ENCODE data around the gene TOMM40.
"Not testable (repeated sequence)": the region's sequence is repeated elsewhere in the genome, so short reads cannot be mapped to it uniquely, and the experiment has no call there.

Gene TOMM40

DNA sequence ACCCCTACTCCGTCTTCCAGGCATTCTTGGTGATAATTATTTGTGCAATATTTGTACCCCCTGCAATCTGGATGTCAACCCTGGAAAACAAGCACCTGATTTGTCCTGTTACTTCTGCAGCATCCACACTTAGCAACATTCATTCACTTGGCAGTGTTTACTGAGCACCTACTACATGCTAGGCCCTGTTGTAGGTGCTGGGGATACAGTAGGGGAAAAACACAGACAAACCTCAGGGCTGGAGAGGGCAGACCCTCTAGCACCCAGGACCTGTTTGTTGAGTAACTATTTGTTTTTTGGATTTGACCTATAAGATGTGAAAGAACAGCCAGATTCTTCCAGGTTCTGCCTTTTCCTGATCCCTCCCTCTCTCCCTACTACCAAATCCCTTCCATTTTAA is 35.4 kb upstream of the TOMM40 start:
- Histone ChIP-seq H3K4me3 (ENCODE audit: low read depth, low read length) (no peak overlapping the region), H3K27me3 (ENCODE audit: insufficient read depth, low read length) (no peaks in the 10 kb centered on the region), H3K79me2 (ENCODE audit: control insufficient read depth, insufficient read depth, low read length, unreplicated experiment) (peaks cover 11% of the 10 kb centered on the region), H3K36me3 (ENCODE audit: insufficient read depth, low read length) (no peaks in the 10 kb centered on the region), H3K4me1 (ENCODE audit: control insufficient read depth, insufficient read depth, low read length, unreplicated experiment) (no peaks in the 10 kb centered on the region), H3K27ac (ENCODE audit: low read depth, low read length) (no peak overlapping the region), H2AFZ (ENCODE audit: low read length, unreplicated experiment) (no peak overlapping the region)

DNA sequence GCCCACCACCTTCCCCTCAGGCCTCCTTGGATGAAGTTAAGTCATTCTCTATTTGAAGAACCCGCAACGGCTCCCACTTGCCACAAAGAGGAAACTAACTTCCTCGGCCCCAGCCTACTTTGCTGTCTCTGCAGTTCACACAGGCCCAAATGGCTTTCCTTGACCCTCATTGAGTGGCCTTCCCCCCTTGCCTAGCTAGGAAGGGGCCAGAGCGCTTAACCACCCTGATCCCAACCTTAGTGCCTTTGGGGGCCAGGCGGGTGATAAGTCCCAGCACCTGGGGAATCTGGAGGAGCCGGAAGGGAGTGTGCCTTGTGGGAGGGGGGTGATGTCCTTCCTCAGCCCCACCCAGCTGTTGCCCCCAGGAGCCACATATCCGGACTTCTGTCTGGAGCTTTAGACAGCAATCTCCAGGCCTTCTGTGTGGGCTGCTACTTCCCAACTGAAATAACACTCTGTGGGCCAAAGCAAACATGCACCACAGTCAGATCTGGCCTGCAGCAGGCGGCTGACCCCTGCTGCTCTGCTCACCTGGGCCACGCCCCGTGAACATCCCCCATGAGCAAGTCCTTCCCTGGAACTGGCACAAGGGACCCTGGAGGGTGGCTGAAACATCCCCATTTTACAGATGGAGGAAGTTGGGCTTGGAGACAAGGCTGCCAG is 34.5 kb upstream of the TOMM40 start:
- Histone ChIP-seq H3K79me2 (ENCODE audit: control insufficient read depth, insufficient read depth, low read length, unreplicated experiment) (peaks cover 9% of the 10 kb centered on the region), H3K27ac (ENCODE audit: low read depth, low read length) (no peak overlapping the region)

DNA sequence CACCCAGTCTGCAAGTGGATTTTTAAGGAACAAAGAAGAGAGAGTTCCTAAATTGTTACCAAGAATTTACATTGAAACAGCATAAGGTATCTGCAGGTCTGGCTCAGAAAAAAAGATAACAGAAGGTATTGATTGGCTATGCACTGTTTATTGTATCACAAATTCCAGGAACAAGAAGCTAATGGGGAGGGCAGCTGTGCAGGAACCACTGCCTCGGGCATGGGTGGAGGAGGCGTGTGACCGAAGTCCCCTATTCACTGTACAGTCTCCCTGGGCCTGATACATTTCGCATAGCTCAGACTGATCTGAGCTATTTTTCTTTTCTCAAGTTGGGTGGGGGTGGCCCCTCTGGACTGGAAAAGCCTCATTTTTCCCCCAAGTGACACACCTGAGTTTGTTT is 33.2 kb upstream of the TOMM40 start:
- peaks cover 9% of the 10 kb centered on the region for H3K79me2 ChIP-seq (ENCODE audit: control insufficient read depth, insufficient read depth, low read length, unreplicated experiment)
- H3K27ac ChIP-seq (ENCODE audit: low read depth, low read length): no peak overlapping the region

More for the DNA sequence above, 34.5 kb upstream of the TOMM40 start:
- Histone ChIP-seq H3K4me3 (ENCODE audit: low read depth, low read length) (no peak overlapping the region), H3K27me3 (ENCODE audit: insufficient read depth, low read length) (no peaks in the 10 kb centered on the region), H3K36me3 (ENCODE audit: insufficient read depth, low read length) (no peaks in the 10 kb centered on the region), H2AFZ (ENCODE audit: low read length, unreplicated experiment) (no peak overlapping the region), H3K4me1 (ENCODE audit: control insufficient read depth, insufficient read depth, low read length, unreplicated experiment) (no peaks in the 10 kb centered on the region)

DNA sequence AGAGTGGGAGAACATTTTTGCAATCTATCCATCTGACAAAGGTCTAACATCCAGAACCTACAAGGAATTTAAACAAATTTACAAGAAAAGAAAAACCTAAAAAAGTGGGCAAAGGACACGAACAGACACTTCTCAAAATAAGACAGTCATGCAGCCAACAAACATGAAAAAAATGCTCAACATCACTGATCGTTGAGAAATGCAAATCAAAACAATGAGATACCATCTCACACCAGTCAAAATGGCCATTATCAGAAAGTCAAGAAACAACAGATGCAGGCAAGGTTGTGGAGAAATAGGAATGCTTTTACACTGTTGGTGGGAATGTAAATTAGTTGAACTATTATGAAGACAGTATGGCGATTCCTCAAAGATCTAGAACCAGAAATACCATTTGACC is 29.5 kb upstream of the TOMM40 start:
- not testable (repeated sequence) for H2AFZ ChIP-seq (ENCODE audit: low read length, unreplicated experiment); H3K4me1 ChIP-seq (ENCODE audit: control insufficient read depth, insufficient read depth, low read length, unreplicated experiment); H3K4me3 ChIP-seq (ENCODE audit: low read depth, low read length); H3K36me3 ChIP-seq (ENCODE audit: insufficient read depth, low read length); H3K27me3 ChIP-seq (ENCODE audit: insufficient read depth, low read length); H3K79me2 ChIP-seq (ENCODE audit: control insufficient read depth, insufficient read depth, low read length, unreplicated experiment); H3K27ac ChIP-seq (ENCODE audit: low read depth, low read length)

More for the DNA sequence above, 33.2 kb upstream of the TOMM40 start:
- no peak overlapping the region for H2AFZ ChIP-seq (ENCODE audit: low read length, unreplicated experiment)
- no peaks in the 10 kb centered on the region for H3K36me3 ChIP-seq (ENCODE audit: insufficient read depth, low read length)
- no peaks in the 10 kb centered on the region for H3K4me1 ChIP-seq (ENCODE audit: control insufficient read depth, insufficient read depth, low read length, unreplicated experiment)
- H3K4me3 ChIP-seq (ENCODE audit: low read depth, low read length): no peak overlapping the region
- H3K27me3 ChIP-seq (ENCODE audit: insufficient read depth, low read length): no peaks in the 10 kb centered on the region

DNA sequence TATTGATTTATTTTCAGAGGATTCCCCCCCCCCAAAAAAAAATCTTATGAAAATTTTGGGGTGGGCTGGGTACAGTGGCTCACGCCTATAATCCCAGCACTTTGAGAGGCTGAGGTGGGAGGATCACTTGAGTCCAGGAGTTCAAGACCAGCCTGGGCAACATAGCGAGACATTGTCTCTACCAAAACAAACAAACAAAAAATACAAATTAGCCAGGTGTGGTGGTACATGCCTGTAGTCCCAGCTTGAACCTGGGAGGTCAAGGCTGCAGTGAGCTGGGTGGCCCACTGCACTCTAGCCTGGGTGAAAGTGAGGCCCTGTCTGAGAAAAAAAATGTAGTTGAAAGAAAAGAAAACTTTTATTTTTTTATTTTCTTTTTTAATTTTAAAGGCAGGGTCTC is 27.1 kb upstream of the TOMM40 start:
- no peak overlapping the region for H2AFZ ChIP-seq (ENCODE audit: low read length, unreplicated experiment)
- H3K4me1 ChIP-seq (ENCODE audit: control insufficient read depth, insufficient read depth, low read length, unreplicated experiment): no peaks in the 10 kb centered on the region
- H3K4me3 ChIP-seq (ENCODE audit: low read depth, low read length): no peak overlapping the region
- H3K36me3 ChIP-seq (ENCODE audit: insufficient read depth, low read length): peaks cover 3% of the 10 kb centered on the region; the same call in 1 of the 2 replicates
- no peak overlapping the region for H3K27ac ChIP-seq (ENCODE audit: low read depth, low read length)
- no peaks in the 10 kb centered on the region for H3K79me2 ChIP-seq (ENCODE audit: control insufficient read depth, insufficient read depth, low read length, unreplicated experiment)
- no peaks in the 10 kb centered on the region for H3K27me3 ChIP-seq (ENCODE audit: insufficient read depth, low read length)

DNA sequence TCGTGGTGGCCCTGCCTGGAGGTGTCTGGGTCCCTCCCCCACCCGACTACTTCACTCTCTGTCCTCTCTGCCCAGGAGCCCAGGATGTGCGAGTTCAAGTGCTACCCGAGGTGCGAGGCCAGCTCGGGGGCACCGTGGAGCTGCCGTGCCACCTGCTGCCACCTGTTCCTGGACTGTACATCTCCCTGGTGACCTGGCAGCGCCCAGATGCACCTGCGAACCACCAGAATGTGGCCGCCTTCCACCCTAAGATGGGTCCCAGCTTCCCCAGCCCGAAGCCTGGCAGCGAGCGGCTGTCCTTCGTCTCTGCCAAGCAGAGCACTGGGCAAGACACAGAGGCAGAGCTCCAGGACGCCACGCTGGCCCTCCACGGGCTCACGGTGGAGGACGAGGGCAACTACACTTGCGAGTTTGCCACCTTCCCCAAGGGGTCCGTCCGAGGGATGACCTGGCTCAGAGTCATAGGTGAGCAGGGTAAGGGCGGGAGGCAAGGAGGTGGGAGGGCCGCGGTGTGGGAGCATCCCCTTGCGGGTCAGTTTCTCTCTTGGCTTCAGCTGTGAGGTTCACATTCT is 25.8 kb upstream of the TOMM40 start:
- no peaks in the 10 kb centered on the region for H3K27me3 ChIP-seq (ENCODE audit: insufficient read depth, low read length)
- peaks cover 3% of the 10 kb centered on the region; the same call in 1 of the 2 replicates for H3K36me3 ChIP-seq (ENCODE audit: insufficient read depth, low read length)
- no peaks in the 10 kb centered on the region for H3K4me1 ChIP-seq (ENCODE audit: control insufficient read depth, insufficient read depth, low read length, unreplicated experiment)
- H3K27ac ChIP-seq (ENCODE audit: low read depth, low read length): no peak overlapping the region
- no peak overlapping the region for H3K4me3 ChIP-seq (ENCODE audit: low read depth, low read length)
- H3K79me2 ChIP-seq (ENCODE audit: control insufficient read depth, insufficient read depth, low read length, unreplicated experiment): no peaks in the 10 kb centered on the region
- no peak overlapping the region for H2AFZ ChIP-seq (ENCODE audit: low read length, unreplicated experiment)

DNA sequence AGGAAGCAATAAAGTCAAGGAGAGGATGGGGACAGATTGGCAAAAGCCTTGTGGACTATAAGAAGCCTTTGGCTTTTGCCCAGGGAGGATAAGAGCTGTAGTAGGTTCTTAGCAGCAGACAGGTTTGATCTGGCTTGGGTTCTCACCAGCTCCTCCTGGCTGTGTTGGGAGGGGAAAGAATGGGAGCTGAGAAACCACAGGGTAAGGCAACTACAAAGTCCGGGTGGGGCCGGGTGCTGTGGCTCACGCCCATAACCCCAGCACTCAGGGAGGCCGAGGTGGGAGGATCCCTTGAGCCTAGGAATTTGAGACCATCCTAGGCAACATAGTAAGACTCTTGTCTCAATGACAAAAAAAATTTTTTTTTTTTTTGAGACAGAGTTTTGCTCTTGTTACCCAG is 24.4 kb upstream of the TOMM40 start:
- no peaks in the 10 kb centered on the region for H3K4me1 ChIP-seq (ENCODE audit: control insufficient read depth, insufficient read depth, low read length, unreplicated experiment)
- H2AFZ ChIP-seq (ENCODE audit: low read length, unreplicated experiment): no peak overlapping the region
- H3K79me2 ChIP-seq (ENCODE audit: control insufficient read depth, insufficient read depth, low read length, unreplicated experiment): no peaks in the 10 kb centered on the region
- no peaks in the 10 kb centered on the region for H3K27me3 ChIP-seq (ENCODE audit: insufficient read depth, low read length)
- no peak overlapping the region for H3K27ac ChIP-seq (ENCODE audit: low read depth, low read length)
- H3K4me3 ChIP-seq (ENCODE audit: low read depth, low read length): no peak overlapping the region
- H3K36me3 ChIP-seq (ENCODE audit: insufficient read depth, low read length): peaks cover 3% of the 10 kb centered on the region; the same call in 1 of the 2 replicates

DNA sequence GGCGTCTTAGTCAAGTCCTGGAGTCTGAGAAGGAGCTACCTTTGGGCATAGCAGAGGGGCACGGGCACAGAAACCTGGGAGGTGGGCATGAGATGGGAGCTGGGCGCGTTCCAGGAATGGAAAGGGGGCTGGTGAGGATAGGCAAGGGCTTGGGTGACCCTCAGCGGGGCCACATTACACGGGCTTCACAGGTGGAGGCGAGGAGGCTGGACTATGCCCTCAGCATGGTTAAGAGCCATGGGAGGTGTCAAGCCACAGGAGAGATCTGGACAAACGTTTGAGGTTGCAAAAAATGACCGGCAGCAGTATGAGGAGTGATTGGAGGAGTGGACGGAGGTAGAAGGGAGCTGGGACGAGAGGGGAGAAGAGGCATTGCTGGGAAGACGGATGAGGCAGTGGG is 23.5 kb upstream of the TOMM40 start:
- Histone ChIP-seq H3K79me2 (ENCODE audit: control insufficient read depth, insufficient read depth, low read length, unreplicated experiment) (no peaks in the 10 kb centered on the region), H3K27me3 (ENCODE audit: insufficient read depth, low read length) (no peaks in the 10 kb centered on the region), H2AFZ (ENCODE audit: low read length, unreplicated experiment) (no peak overlapping the region), H3K4me1 (ENCODE audit: control insufficient read depth, insufficient read depth, low read length, unreplicated experiment) (no peaks in the 10 kb centered on the region), H3K27ac (ENCODE audit: low read depth, low read length) (no peak overlapping the region), H3K36me3 (ENCODE audit: insufficient read depth, low read length) (peaks cover 3% of the 10 kb centered on the region; the same call in 1 of the 2 replicates), H3K4me3 (ENCODE audit: low read depth, low read length) (no peak overlapping the region)

DNA sequence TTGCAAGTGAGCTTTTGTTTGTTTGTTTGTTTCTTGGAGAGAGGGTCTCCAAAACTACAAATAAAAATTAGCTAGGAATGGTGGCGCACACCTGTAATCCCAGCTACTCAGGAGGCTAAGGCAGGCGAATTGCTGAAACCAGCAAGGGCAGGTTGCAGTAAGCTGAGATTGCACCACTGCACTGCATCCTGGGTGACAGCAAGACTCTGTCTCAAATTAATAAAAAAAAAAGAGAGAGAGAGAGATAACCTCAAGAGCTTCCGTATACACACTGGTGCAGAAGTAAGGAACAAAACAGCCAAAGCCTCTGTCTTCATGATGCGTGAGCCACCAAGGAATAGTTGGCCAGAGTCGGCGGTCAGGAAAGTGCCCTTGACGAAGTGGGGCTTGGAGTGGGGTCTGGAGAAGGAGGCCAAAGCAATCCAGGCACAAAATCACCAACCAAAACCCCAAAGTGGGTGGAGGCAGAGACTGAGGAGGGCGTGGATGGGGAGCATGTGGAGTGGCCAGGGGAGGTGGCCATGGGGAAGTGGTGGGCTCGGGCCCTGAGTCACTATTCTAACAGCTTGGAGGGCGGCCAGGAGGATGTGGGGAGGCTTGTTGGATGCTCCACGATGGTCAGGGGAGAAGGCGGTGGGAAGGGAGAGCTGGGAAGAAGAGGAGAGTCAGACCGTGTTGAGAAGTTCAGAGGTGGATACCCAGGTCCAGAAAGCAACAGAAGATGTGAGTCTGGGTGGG is 21.2 kb upstream of the TOMM40 start:
- Histone ChIP-seq H3K4me3 (ENCODE audit: low read depth, low read length) (no peak overlapping the region), H2AFZ (ENCODE audit: low read length, unreplicated experiment) (no peak overlapping the region), H3K27ac (ENCODE audit: low read depth, low read length) (no peak overlapping the region), H3K79me2 (ENCODE audit: control insufficient read depth, insufficient read depth, low read length, unreplicated experiment) (no peaks in the 10 kb centered on the region), H3K36me3 (ENCODE audit: insufficient read depth, low read length) (peaks cover 3% of the 10 kb centered on the region; the same call in 1 of the 2 replicates), H3K27me3 (ENCODE audit: insufficient read depth, low read length) (no peaks in the 10 kb centered on the region), H3K4me1 (ENCODE audit: control insufficient read depth, insufficient read depth, low read length, unreplicated experiment) (no peaks in the 10 kb centered on the region)

DNA sequence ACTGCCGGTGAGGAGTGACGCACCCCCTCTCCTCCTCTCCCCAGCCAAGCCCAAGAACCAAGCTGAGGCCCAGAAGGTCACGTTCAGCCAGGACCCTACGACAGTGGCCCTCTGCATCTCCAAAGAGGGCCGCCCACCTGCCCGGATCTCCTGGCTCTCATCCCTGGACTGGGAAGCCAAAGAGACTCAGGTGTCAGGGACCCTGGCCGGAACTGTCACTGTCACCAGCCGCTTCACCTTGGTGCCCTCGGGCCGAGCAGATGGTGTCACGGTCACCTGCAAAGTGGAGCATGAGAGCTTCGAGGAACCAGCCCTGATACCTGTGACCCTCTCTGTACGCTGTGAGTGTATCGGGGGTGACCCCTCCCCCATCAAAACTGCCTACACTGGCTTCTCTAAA is 19.2 kb upstream of the TOMM40 start:
- no peaks in the 10 kb centered on the region for H3K79me2 ChIP-seq (ENCODE audit: control insufficient read depth, insufficient read depth, low read length, unreplicated experiment)
- H3K4me3 ChIP-seq (ENCODE audit: low read depth, low read length): no peak overlapping the region
- H3K27me3 ChIP-seq (ENCODE audit: insufficient read depth, low read length): no peaks in the 10 kb centered on the region
- no peaks in the 10 kb centered on the region for H3K4me1 ChIP-seq (ENCODE audit: control insufficient read depth, insufficient read depth, low read length, unreplicated experiment)
- no peak overlapping the region for H2AFZ ChIP-seq (ENCODE audit: low read length, unreplicated experiment)
- H3K27ac ChIP-seq (ENCODE audit: low read depth, low read length): no peak overlapping the region
- H3K36me3 ChIP-seq (ENCODE audit: insufficient read depth, low read length): no peaks in the 10 kb centered on the region

DNA sequence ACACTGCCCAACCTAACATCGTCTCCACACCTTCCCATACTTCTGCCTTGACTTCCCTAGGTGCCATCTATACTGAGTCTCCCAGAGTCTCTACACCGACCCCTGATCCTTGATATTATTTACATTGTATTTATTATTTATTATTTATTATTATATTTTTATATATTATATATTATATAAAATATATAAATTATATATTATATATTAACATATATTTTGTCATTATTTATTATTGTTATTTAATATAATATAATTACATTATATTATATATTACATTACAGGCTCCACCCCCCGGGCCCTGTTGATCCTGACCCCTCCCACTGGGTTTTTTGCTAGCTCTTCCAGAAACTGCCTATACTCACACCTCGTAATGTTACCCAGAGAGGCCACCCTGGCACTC is 18.4 kb upstream of the TOMM40 start:
- H3K36me3 ChIP-seq (ENCODE audit: insufficient read depth, low read length): no peaks in the 10 kb centered on the region

More for the DNA sequence above, 18.4 kb upstream of the TOMM40 start:
- no peak overlapping the region for H3K4me3 ChIP-seq (ENCODE audit: low read depth, low read length)
- H3K4me1 ChIP-seq (ENCODE audit: control insufficient read depth, insufficient read depth, low read length, unreplicated experiment): no peaks in the 10 kb centered on the region
- H3K27ac ChIP-seq (ENCODE audit: low read depth, low read length): no peak overlapping the region
- H2AFZ ChIP-seq (ENCODE audit: low read length, unreplicated experiment): no peak overlapping the region
- no peaks in the 10 kb centered on the region for H3K79me2 ChIP-seq (ENCODE audit: control insufficient read depth, insufficient read depth, low read length, unreplicated experiment)
- H3K27me3 ChIP-seq (ENCODE audit: insufficient read depth, low read length): no peaks in the 10 kb centered on the region

Measured in ACC112 (cell line).